ENCODE measurements around the gene DSCAML1.
"Not testable (repeated sequence)": the region's sequence is repeated elsewhere in the genome, so short reads cannot be mapped to it uniquely, and the experiment has no call there.

The DSCAML1 gene

GRCh38 chr11:117767071-117767470 lies 29.9 kb downstream of the DSCAML1 start:
- Mint-ChIP-seq H3K4me3 (no peak overlapping the region), H3K27ac (no peak overlapping the region), H3K9me3 (no peaks in the 10 kb centered on the region), H3K4me1 (no peaks in the 10 kb centered on the region), H3K27me3 (peaks cover 1% of the 10 kb centered on the region), H3K36me3 (no peaks in the 10 kb centered on the region)

GRCh38 chr11:117766576-117766975 lies 30.4 kb downstream of the DSCAML1 start:
- Mint-ChIP-seq H3K27me3 (peaks cover 1% of the 10 kb centered on the region), H3K4me1 (no peaks in the 10 kb centered on the region), H3K27ac (no peak overlapping the region), H3K9me3 (no peaks in the 10 kb centered on the region), H3K36me3 (no peaks in the 10 kb centered on the region), H3K4me3 (no peak overlapping the region)

DNA sequence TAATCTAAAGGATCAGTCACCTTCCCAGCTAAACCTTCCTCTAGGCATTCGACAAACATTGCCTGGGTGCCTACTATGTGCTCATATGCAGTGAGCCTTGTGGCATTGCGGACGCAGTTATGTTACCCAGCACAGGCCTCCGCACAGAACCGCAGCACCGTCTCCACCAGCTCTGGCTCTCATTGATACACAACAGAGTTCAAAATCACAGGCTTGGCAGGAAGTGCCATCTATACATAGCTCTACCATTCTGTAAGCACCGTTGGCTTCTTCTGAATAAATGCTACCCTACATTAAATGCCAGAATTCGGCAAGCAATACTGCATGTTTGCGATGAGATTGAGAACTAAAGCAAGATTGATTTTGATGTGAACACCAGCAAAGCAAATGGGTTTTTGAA lies 31.0 kb downstream of the DSCAML1 start:
- no peaks in the 10 kb centered on the region for H3K9me3 Mint-ChIP-seq
- H3K4me1 Mint-ChIP-seq: no peaks in the 10 kb centered on the region
- no peaks in the 10 kb centered on the region for H3K36me3 Mint-ChIP-seq
- no peak overlapping the region for H3K27ac Mint-ChIP-seq
- H3K4me3 Mint-ChIP-seq: no peak overlapping the region
- peaks cover 1% of the 10 kb centered on the region for H3K27me3 Mint-ChIP-seq

GRCh38 chr11:117765068-117765467 lies 31.9 kb downstream of the DSCAML1 start:
- H3K27ac Mint-ChIP-seq: no peak overlapping the region
- H3K4me1 Mint-ChIP-seq: no peaks in the 10 kb centered on the region
- H3K4me3 Mint-ChIP-seq: no peak overlapping the region
- H3K36me3 Mint-ChIP-seq: no peaks in the 10 kb centered on the region
- H3K9me3 Mint-ChIP-seq: no peaks in the 10 kb centered on the region
- H3K27me3 Mint-ChIP-seq: peaks cover 1% of the 10 kb centered on the region

DNA sequence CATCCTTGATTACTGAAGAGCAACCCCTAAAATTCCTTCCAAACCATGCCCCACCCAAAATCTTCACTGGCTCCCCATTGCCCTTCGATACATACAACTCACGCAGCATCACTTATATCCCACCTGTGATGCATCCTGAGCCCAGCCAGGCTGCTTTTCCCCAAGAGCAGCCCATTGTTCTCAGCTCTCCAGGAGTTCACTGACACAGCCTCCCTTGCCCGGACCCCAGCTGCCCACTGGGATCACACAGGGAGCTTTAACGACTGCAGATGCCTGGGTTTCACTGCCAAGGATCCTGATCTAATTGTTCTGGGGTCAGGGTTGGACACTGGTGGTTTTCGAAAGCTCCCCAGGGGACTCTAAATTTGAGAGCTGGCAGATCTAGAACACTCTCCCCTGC lies 33.6 kb downstream of the DSCAML1 start:
- H3K4me3 Mint-ChIP-seq, H3K4me1 Mint-ChIP-seq, H3K27me3 Mint-ChIP-seq, H3K27ac Mint-ChIP-seq, H3K9me3 Mint-ChIP-seq, H3K36me3 Mint-ChIP-seq: not testable (repeated sequence)

- no peaks in the 10 kb centered on the region for H3K36me3 Mint-ChIP-seq
- H3K27ac Mint-ChIP-seq: no peak overlapping the region
- no peaks in the 10 kb centered on the region for H3K9me3 Mint-ChIP-seq
- no peaks in the 10 kb centered on the region for H3K4me1 Mint-ChIP-seq
- peaks cover 2% of the 10 kb centered on the region for H3K27me3 Mint-ChIP-seq
- H3K4me3 Mint-ChIP-seq: no peak overlapping the region
Measured at GRCh38 chr11:117761993-117762392, 35.0 kb downstream of the DSCAML1 start.

DNA sequence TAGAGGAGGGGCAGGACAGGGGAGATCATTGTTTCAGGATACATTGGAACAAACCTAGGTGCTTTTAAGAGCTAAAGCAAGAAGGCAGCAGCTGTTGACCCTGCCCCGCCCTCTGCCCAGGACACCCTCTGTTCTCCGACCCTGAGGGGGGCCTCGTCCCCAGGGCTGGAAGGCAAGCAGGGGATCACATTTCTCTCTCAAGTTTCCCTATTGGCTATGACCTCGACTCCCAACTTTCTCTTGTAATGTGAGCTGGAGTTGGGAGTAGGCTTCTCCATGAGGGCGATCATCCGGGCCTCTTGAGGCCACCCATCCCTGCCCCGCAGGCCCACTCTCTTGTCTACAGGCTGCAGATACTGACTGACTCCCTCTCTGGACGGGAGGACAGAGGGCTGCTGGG lies 37.7 kb downstream of the DSCAML1 start:
- H3K4me1 Mint-ChIP-seq: no peaks in the 10 kb centered on the region
- H3K36me3 Mint-ChIP-seq: no peaks in the 10 kb centered on the region
- H3K9me3 Mint-ChIP-seq: no peaks in the 10 kb centered on the region
- H3K27me3 Mint-ChIP-seq: peaks cover 2% of the 10 kb centered on the region
- H3K4me3 Mint-ChIP-seq: no peak overlapping the region
- H3K27ac Mint-ChIP-seq: no peak overlapping the region

DNA sequence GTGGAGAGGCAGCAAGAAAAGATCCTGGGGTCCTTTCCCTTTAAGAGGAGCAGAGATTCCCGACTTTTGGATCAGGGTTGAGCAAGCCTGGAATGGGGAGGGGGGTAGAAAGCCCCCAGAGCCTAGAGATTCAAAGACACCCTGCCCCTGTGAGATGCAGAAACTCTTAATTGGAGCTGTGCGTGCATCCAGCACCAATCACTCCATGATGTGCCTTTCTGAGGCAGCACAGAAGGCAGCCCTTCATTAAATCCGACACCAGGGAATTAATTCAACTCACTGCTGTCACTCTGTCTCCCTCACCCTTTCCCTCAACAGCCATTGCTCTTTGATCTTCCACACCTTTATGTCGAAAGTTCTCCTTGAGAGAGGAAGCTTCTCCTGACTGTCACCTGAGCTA lies 43.0 kb downstream of the DSCAML1 start:
- H3K27me3 Mint-ChIP-seq: no peaks in the 10 kb centered on the region
- no peak overlapping the region for H3K27ac Mint-ChIP-seq
- H3K9me3 Mint-ChIP-seq: no peaks in the 10 kb centered on the region
- no peaks in the 10 kb centered on the region for H3K36me3 Mint-ChIP-seq
- no peaks in the 10 kb centered on the region for H3K4me1 Mint-ChIP-seq
- H3K4me3 Mint-ChIP-seq: no peak overlapping the region

DNA sequence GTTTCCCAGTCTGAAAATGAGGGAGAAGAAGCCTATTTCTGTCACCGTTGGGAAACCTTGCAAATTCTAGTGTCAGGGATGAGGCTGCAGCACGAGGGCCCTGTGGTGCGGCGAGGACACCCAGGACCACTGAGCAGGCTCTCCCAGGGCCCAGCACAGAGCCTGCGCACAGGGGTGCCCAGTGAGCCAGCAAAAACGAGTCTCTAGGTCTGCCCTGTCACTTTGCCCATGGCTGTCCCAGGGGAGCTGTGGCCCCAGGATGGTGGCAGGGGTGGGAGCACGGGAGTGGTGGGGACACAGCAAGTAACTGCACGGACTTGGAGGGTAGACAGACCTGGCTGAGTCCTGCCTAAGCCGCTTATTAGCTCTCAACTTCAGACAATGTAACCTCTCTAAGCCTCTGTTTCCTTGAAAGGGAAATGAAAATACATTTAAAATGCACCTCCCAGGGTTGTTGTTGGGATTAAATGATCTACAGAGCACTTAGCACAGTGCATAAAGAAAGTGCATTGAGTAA lies 44.2 kb downstream of the DSCAML1 start:
- H3K4me3 Mint-ChIP-seq: no peak overlapping the region
- no peaks in the 10 kb centered on the region for H3K9me3 Mint-ChIP-seq
- no peak overlapping the region for H3K27ac Mint-ChIP-seq
- no peaks in the 10 kb centered on the region for H3K4me1 Mint-ChIP-seq
- H3K36me3 Mint-ChIP-seq: no peaks in the 10 kb centered on the region
- no peaks in the 10 kb centered on the region for H3K27me3 Mint-ChIP-seq

DNA sequence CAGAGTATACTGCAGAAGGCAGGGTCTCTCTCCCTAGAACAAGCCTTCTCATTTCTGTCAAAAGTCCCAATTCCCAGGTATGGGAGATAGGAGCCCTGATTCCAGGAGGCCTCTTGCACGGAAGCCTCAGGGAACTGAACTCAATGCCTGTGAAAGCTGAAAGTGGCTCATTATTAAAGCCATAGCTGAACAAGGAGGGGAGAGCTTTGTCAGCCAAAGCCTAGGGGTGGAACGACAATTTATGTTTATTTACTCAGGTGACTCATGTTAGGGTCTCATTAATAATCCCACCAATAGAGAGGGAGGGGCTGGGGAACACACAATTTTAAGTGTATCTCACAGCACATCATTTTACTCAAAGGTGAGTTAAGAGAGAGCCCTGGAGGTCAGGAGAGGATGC lies 44.9 kb downstream of the DSCAML1 start:
- Mint-ChIP-seq H3K9me3 (no peaks in the 10 kb centered on the region), H3K27ac (no peak overlapping the region), H3K27me3 (no peaks in the 10 kb centered on the region), H3K4me3 (no peak overlapping the region), H3K36me3 (no peaks in the 10 kb centered on the region), H3K4me1 (no peaks in the 10 kb centered on the region)

DNA sequence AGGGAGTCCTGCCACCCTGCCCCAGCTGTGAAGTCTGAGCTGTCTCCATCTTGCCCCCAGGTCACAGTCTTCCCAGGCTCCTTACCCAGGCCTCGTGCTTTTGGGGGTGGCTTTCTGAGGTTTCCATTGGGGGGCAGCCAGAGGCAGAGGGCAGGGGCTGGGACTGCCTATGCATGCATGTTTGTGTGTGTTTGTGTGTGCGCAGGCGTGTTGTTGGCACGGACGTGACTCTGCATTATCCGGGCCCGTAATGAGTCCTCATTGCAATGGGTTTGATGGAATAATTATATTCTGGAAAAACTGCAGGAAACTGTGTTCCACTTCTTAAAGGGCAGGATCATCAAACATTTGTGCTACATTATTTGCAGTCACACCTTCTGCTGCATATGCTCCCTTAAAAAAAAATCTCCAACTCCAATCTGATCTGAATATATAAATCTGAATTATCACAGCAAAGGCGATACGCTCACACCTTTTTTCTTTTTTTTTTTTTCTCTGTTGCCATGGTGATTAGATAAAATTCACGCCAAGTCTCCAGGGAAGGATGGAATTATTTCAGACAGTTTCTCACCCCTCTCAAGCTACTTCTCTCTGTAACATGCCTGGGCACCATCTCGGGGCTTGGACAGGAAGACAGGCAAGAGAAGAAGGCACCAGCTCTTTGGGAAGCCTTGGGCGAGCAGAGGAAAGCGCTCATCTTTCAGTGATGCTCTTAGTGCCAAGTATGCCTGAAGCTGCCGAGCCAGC lies 45.9 kb downstream of the DSCAML1 start:
- Mint-ChIP-seq H3K27me3 (peaks cover 1% of the 10 kb centered on the region), H3K36me3 (no peaks in the 10 kb centered on the region), H3K4me3 (no peak overlapping the region), H3K4me1 (no peaks in the 10 kb centered on the region), H3K27ac (no peak overlapping the region), H3K9me3 (no peaks in the 10 kb centered on the region)

GRCh38 chr11:117750357-117750756 lies 46.7 kb downstream of the DSCAML1 start:
- Mint-ChIP-seq H3K4me3 (no peak overlapping the region), H3K4me1 (no peaks in the 10 kb centered on the region), H3K9me3 (no peaks in the 10 kb centered on the region), H3K27ac (no peak overlapping the region), H3K36me3 (no peaks in the 10 kb centered on the region), H3K27me3 (peaks cover 1% of the 10 kb centered on the region)

GRCh38 chr11:117749541-117749910 lies 47.5 kb downstream of the DSCAML1 start:
- H3K4me1 Mint-ChIP-seq: no peaks in the 10 kb centered on the region
- H3K27me3 Mint-ChIP-seq: peaks cover 1% of the 10 kb centered on the region
- no peak overlapping the region for H3K27ac Mint-ChIP-seq
- H3K36me3 Mint-ChIP-seq: no peaks in the 10 kb centered on the region
- H3K9me3 Mint-ChIP-seq: no peaks in the 10 kb centered on the region
- H3K4me3 Mint-ChIP-seq: no peak overlapping the region

GRCh38 chr11:117748771-117749540 lies 48.1 kb downstream of the DSCAML1 start:
- Mint-ChIP-seq H3K36me3 (no peaks in the 10 kb centered on the region), H3K4me3 (no peak overlapping the region), H3K27ac (no peak overlapping the region), H3K4me1 (no peaks in the 10 kb centered on the region), H3K27me3 (peaks cover 1% of the 10 kb centered on the region), H3K9me3 (no peaks in the 10 kb centered on the region)

- no peak overlapping the region for H3K27ac Mint-ChIP-seq
- H3K27me3 Mint-ChIP-seq: peaks cover 1% of the 10 kb centered on the region
- H3K36me3 Mint-ChIP-seq: no peaks in the 10 kb centered on the region
- no peaks in the 10 kb centered on the region for H3K9me3 Mint-ChIP-seq
- no peak overlapping the region for H3K4me3 Mint-ChIP-seq
- no peaks in the 10 kb centered on the region for H3K4me1 Mint-ChIP-seq
Measured at GRCh38 chr11:117747892-117748291, 49.1 kb downstream of the DSCAML1 start.

DNA sequence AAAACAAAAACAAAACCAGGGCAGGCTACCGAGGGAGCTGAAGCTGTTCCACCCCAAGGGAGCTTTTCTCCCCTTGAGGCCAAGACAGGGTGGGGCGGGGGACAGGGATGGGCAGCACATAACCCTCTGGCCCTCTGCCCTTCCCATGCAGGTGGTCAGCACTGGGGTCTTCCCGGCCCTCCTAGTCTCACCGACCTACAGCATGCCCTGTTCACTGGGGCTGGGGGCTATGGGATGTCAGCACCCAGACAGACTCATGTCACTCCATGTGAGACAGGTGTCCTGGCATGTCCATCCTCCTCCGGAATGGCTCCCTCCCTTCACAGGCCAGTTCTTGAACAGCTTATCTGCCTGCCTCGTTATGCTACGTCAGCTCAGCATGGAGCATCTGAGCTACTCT lies 51.7 kb downstream of the DSCAML1 start:
- H3K36me3 Mint-ChIP-seq: no peaks in the 10 kb centered on the region
- H3K27me3 Mint-ChIP-seq: peaks cover 6% of the 10 kb centered on the region
- H3K4me3 Mint-ChIP-seq: no peak overlapping the region
- no peaks in the 10 kb centered on the region for H3K4me1 Mint-ChIP-seq
- H3K9me3 Mint-ChIP-seq: no peaks in the 10 kb centered on the region
- H3K27ac Mint-ChIP-seq: no peak overlapping the region

All from activated naive CD4-positive, alpha-beta T cell treated with anti-CD3 and anti-CD28 coated beads, Interleukin-2, amount 50 U/mL, for 24 hours (primary cell).